ENCODE data around the gene HMCN1.
A peak's percentile ranks its signal among the peaks of the same experiment; 100 is the strongest.

HMCN1 gene

GRCh38 chr1:186175588-186175987 lies 441.4 kb downstream of the HMCN1 start:
- no peaks in the 10 kb centered on the region for H3K27me3 ChIP-seq (ENCODE audit: low read length)
- H3K36me3 ChIP-seq (ENCODE audit: low read length) = no peaks in the 10 kb centered on the region
- H4K20me1 ChIP-seq (ENCODE audit: low read depth, low read length) = no peaks in the 10 kb centered on the region
- TF ChIP-seq, protein P1, sequence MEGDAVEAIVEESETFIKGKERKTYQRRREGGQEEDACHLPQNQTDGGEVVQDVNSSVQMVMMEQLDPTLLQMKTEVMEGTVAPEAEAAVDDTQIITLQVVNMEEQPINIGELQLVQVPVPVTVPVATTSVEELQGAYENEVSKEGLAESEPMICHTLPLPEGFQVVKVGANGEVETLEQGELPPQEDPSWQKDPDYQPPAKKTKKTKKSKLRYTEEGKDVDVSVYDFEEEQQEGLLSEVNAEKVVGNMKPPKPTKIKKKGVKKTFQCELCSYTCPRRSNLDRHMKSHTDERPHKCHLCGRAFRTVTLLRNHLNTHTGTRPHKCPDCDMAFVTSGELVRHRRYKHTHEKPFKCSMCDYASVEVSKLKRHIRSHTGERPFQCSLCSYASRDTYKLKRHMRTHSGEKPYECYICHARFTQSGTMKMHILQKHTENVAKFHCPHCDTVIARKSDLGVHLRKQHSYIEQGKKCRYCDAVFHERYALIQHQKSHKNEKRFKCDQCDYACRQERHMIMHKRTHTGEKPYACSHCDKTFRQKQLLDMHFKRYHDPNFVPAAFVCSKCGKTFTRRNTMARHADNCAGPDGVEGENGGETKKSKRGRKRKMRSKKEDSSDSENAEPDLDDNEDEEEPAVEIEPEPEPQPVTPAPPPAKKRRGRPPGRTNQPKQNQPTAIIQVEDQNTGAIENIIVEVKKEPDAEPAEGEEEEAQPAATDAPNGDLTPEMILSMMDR (IDR thresholded peaks at IDR 0.05; ENCODE audit: insufficient read depth, low read length, poor library complexity, severe bottlenecking) = no peak
- TF ChIP-seq EZH2phosphoT487 (conservative IDR thresholded peaks at IDR 0.05; ENCODE audit: low read length) = no peak
- no peak overlapping the region for H3K4me3 ChIP-seq (ENCODE audit: insufficient read depth, low read length, poor library complexity, severe bottlenecking)
- H3K27ac ChIP-seq (ENCODE audit: low read depth, low read length) = no peak overlapping the region
- no peak overlapping the region for H3K4me2 ChIP-seq (ENCODE audit: low read depth, low read length, poor library complexity, severe bottlenecking)
- H3K79me2 ChIP-seq (ENCODE audit: insufficient read depth, low read length) = no peaks in the 10 kb centered on the region
- no peak overlapping the region for H2AFZ ChIP-seq (ENCODE audit: low read depth, low read length, severe bottlenecking)
- no peak overlapping the region for H3K9ac ChIP-seq (ENCODE audit: low read length)
- no peaks in the 10 kb centered on the region for H3F3A ChIP-seq (ENCODE audit: insufficient read depth)
- no peaks in the 10 kb centered on the region for H3K9me2 ChIP-seq (replicated peaks; ENCODE audit: insufficient read depth, low read length)
- H3K9me3 ChIP-seq (ENCODE audit: insufficient read depth, low read length) = no peaks in the 10 kb centered on the region

- Histone ChIP-seq H4K20me1 (ENCODE audit: low read depth, low read length) (no peaks in the 10 kb centered on the region), H3K9me3 (ENCODE audit: insufficient read depth, low read length) (no peaks in the 10 kb centered on the region), H3K36me3 (ENCODE audit: low read length) (no peaks in the 10 kb centered on the region), H3K9ac (ENCODE audit: low read length) (no peak overlapping the region), H3K79me2 (ENCODE audit: insufficient read depth, low read length) (no peaks in the 10 kb centered on the region), H2AFZ (ENCODE audit: low read depth, low read length, severe bottlenecking) (no peak overlapping the region), H3K4me2 (ENCODE audit: low read depth, low read length, poor library complexity, severe bottlenecking) (peak overlapping the region; percentile 7), H3K27me3 (ENCODE audit: low read length) (no peaks in the 10 kb centered on the region), H3K27ac (ENCODE audit: low read depth, low read length) (no peak overlapping the region), H3F3A (ENCODE audit: insufficient read depth) (no peaks in the 10 kb centered on the region), H3K9me2 (replicated peaks; ENCODE audit: insufficient read depth, low read length) (no peaks in the 10 kb centered on the region), H3K4me3 (ENCODE audit: insufficient read depth, low read length, poor library complexity, severe bottlenecking) (no peak overlapping the region)
- TF ChIP-seq, protein P1 (IDR thresholded peaks at IDR 0.05; ENCODE audit: insufficient read depth, low read length, poor library complexity, severe bottlenecking) = no peak
- no peak for TF ChIP-seq EZH2phosphoT487 (conservative IDR thresholded peaks at IDR 0.05; ENCODE audit: low read length)
Measured at GRCh38 chr1:186178426-186179043, 444.3 kb downstream of the HMCN1 start.

GRCh38 chr1:186179231-186179630 lies 445.0 kb downstream of the HMCN1 start:
- no peak overlapping the region for H3K27ac ChIP-seq (ENCODE audit: low read depth, low read length)
- H2AFZ ChIP-seq (ENCODE audit: low read depth, low read length, severe bottlenecking) = no peak overlapping the region
- no peaks in the 10 kb centered on the region for H3K27me3 ChIP-seq (ENCODE audit: low read length)
- no peaks in the 10 kb centered on the region for H4K20me1 ChIP-seq (ENCODE audit: low read depth, low read length)
- no peaks in the 10 kb centered on the region for H3K9me3 ChIP-seq (ENCODE audit: insufficient read depth, low read length)
- H3K4me3 ChIP-seq (ENCODE audit: insufficient read depth, low read length, poor library complexity, severe bottlenecking) = no peak overlapping the region
- peak overlapping the region; percentile 7 for H3K4me2 ChIP-seq (ENCODE audit: low read depth, low read length, poor library complexity, severe bottlenecking)
- H3K9me2 ChIP-seq (replicated peaks; ENCODE audit: insufficient read depth, low read length) = no peaks in the 10 kb centered on the region
- no peaks in the 10 kb centered on the region for H3F3A ChIP-seq (ENCODE audit: insufficient read depth)
- H3K36me3 ChIP-seq (ENCODE audit: low read length) = no peaks in the 10 kb centered on the region
- TF ChIP-seq EZH2phosphoT487 (conservative IDR thresholded peaks at IDR 0.05; ENCODE audit: low read length) = no peak
- TF ChIP-seq, protein P1 (IDR thresholded peaks at IDR 0.05; ENCODE audit: insufficient read depth, low read length, poor library complexity, severe bottlenecking) = no peak
- H3K79me2 ChIP-seq (ENCODE audit: insufficient read depth, low read length) = no peaks in the 10 kb centered on the region
- no peak overlapping the region for H3K9ac ChIP-seq (ENCODE audit: low read length)
